HG03066 (cell line): Measurements from ENCODE around the gene DHCR24.
"Not testable (repeated sequence)": the region's sequence is repeated elsewhere in the genome, so short reads cannot be mapped to it uniquely, and the experiment has no call there.

Experiments
- ATAC-seq: cut with Tn5 transposase; IDR thresholded peaks from one replicate; pipeline ENCODE4 v1.9.1; 2021; ENCODE audit warnings: low read depth; ENCODE audit not compliant: unreplicated experiment

DHCR24 gene

GRCh38 chr1:54888080-54888733 is 1.2 kb upstream of the DHCR24 start:
- ATAC-seq: no peak

DNA sequence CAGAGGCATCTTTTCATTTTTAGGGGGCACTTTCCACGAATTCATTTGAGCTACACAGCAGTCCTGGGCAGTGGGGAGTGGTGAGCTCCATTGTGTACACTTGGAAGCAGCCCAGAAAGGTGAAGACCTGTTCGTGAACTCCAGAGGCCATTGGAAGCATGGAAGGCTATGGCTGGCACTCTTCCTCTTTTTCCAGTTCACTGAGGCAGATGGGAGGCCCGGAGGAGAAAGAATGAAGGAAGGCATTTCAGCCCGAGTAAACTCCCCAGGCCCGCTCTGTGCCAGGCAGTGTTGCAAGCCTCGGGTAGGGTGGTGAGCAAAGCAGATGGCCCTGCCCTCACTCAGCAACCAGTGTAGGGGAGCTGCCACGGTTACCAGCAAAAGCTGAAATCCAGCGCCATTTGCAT is 673 bp upstream of the DHCR24 start:
- ATAC-seq: no peak

- no peak for ATAC-seq
These were observed 930 bp downstream of the DHCR24 start for GRCh38 chr1:54885807-54886723.

- no peak for ATAC-seq
These were observed 1.7 kb downstream of the DHCR24 start for GRCh38 chr1:54885237-54885679.

GRCh38 chr1:54884768-54885167 is 2.2 kb downstream of the DHCR24 start:
- no peak for ATAC-seq

DNA sequence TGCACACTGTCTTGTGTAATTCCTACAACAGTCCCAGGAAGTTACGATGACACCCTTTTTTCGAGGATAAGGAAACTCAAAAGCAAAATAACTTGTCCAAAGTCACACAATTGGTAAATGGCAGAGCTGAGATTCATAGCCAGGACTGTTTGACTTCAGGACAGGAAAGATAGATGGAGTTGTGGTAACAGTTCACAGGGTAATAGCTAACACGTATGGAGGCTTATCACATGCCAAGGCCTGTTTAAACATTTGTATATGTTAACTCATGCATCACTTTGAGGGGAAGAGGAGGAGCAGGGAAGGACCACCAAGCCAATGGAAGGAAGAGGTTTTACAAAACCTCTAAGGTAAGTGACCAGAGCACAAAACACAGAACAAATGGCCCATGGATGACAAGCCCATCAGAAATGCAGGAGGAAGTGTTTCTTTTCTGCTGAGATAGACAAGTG is 2.8 kb downstream of the DHCR24 start:
- ATAC-seq: no peak

GRCh38 chr1:54883349-54884102 is 3.5 kb downstream of the DHCR24 start:
- ATAC-seq: no peak

- no peak for ATAC-seq
These were observed 4.5 kb downstream of the DHCR24 start for GRCh38 chr1:54882519-54882918.

GRCh38 chr1:54881604-54882003 is 5.4 kb downstream of the DHCR24 start:
- ATAC-seq: not testable (repeated sequence)

- ATAC-seq: no peak
These were observed 7.1 kb downstream of the DHCR24 start for GRCh38 chr1:54879872-54880271.

- no peak for ATAC-seq
These were observed 10.2 kb downstream of the DHCR24 start for GRCh38 chr1:54876814-54877213.

GRCh38 chr1:54875000-54875399 is 12.0 kb downstream of the DHCR24 start:
- ATAC-seq: no peak

DNA sequence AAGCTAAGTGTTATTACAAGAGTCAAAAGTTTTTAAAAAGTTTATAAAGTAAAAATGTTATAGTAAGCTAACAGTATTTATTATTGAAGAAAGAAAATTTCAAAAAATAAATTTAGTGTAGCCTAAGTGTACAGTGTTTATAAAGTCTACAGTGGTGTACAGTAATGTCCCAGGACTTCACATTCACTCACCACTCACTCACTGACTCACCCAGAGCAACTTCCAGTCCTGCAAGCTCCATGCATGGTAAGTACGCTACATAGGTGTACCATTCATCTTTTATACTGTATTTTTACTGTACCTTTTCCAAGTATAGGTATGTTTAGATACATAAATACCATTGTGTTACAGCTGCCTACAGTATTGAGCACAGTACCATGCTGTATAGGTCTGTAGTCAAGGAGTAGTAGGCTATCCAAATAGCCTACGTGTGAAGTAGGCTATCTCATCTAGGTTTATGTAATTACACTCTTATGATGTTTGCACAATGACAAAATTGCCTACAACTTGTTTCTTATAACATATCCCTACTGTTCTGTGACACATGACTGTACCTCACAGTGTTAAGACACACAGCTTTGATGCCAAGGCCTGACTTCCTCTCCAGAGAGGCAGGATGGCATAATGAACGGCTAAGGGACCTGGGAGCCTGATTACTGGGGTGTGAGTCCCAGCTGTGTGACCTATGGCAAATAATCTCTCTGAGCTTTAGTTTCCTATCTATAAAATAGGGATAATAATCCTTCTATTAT is 12.7 kb downstream of the DHCR24 start:
- ATAC-seq: no peak

- ATAC-seq: no peak
These were observed 15.0 kb downstream of the DHCR24 start for GRCh38 chr1:54872036-54872331.

DNA sequence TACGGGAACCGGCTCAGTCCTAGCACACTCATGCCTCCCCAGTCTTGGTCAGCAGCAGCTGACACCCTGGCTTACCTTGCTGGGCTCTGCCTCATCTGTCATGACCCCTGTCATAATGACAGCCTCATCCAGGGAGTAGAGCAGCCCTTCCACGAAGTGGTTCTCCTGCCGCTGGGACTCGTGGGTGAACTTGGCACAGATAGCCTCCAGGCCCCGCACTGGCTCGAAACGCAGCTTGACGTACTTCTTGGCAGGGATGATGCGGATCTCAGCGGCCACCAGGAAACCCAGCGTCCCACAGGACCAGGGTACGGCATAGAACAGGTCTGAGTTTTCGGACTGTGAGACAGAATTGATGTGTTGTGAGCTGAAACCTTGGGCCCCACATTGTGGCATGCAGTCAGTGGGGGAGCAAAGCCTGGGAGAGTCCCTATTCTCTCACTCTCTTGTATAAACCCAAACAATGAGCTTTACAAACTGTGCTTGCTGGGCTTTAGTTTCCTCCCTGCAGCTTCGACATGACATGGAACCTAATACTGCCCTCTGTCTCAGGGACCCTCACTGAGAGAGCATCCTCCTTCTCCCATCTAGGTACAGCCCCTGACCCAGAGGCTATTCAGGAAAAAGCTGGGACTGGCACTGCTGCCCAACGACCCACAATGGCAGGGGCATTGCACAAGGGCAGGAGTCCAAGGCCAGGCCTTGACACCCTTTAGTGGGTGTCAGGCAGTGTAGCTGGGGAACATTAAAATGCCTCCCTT is 15.5 kb downstream of the DHCR24 start:
- no peak for ATAC-seq

DNA sequence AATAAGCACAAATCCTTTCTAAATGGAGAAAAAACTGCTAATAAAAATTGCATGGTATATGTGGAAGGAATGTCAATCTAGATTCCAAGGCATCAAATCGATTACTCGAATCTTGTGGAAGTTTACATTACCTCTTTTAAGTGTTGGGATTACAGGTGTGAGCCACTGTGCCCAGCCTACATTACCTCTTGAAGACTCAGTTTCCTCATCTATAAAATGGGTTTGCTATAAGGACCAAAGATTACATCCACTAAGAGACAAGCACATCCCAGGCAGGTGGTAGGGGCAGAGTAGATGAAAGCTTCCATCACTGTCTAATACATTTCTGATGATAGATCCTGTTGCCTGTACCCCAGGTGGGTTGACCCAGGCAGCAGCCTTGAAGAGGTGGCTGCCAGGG is 16.1 kb downstream of the DHCR24 start:
- ATAC-seq: no peak

DNA sequence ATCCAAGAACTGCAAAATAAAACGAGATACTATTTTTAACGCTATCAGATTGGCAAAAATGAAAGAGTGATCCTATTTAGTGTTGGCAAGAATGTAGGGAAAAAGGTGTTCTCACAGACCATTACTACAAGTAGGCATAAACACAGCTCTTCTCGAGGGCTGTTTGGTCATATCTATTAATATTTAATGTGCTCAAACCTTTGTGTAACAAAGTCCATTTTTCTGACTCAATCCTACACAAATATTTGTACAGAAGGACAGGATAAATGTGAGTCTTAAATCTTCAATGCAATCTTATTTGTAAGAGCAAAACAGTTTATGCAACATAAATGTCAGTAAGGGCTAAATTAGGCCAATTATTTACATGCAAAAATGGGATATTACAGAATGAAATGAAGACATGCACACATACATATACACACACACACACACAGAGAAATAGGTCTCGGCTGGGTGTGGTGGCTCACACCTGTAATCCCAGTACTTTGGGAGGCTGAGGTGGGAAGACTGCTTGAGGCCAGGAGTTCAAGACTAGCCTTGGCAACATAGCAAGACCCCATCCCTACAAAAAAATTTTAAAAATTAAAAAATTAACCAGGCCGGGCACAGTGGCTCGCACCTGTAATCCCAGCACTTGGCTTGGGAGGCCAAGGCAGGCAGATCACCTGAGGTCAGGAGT is 17.7 kb downstream of the DHCR24 start:
- ATAC-seq: no peak

GRCh38 chr1:54867717-54868057 is 19.3 kb downstream of the DHCR24 start:
- ATAC-seq: no peak
